K562 (cell line): ENCODE measurements around the gene ABCF2. TPM values are rescaled to one million over a fixed set of nuclear protein-coding genes. Genes with fewer than 3 reads are reported as not detected.

ENCODE experiments used
- ATF7 ChIP-seq: fragments of 450-650 bp; IDR thresholded peaks from 2 replicates; pipeline ENCODE4 v1.7.1; 2014; ENCODE audit warnings: mild to moderate bottlenecking, moderate library complexity
- CXXC5 ChIP-seq: fragments of 250-450 bp; sonication (Bioruptor Pico); IDR thresholded peaks from 2 replicates; pipeline ENCODE4 v1.8.0; 2022; ENCODE audit warnings: inconsistent platforms, mild to moderate bottlenecking, moderate library complexity
- ELF4 ChIP-seq: fragments of 450-650 bp; formaldehyde crosslinking; IDR thresholded peaks from 2 replicates; pipeline ENCODE4 v1.4.0; 2022; ENCODE audit warnings: missing genetic modification characterization
- FOXP1 ChIP-seq: sonication (generic); formaldehyde crosslinking; IDR thresholded peaks from 2 replicates; pipeline ENCODE4 v1.8.0; 2022; ENCODE audit warnings: mild to moderate bottlenecking, missing genetic modification reagents
- HLTF ChIP-seq: fragments of 450-650 bp; IDR thresholded peaks from 2 replicates; pipeline ENCODE4 v1.6.1; 2016
- HMGN3 ChIP-seq: IDR thresholded peaks from 2 replicates; pipeline ENCODE4 v1.6.1; 2011; ENCODE audit warnings: borderline replicate concordance, low read depth, mild to moderate bottlenecking, mixed read lengths, low read length; ENCODE audit not compliant: insufficient read length; ENCODE audit errors: extremely low read depth
- NEUROD1 ChIP-seq: fragments of 150-350 bp; IDR thresholded peaks from 2 replicates; pipeline ENCODE4 v1.6.1; 2014; ENCODE audit warnings: borderline replicate concordance, low read length, low read depth; ENCODE audit not compliant: partially characterized antibody
- NR2C2 ChIP-seq, 2 experiments: fragments of 200-800 bp in 1 of 2; sonication (Bioruptor generic) in 1 of 2; sonication (generic) in 1 of 2; formaldehyde crosslinking in 1 of 2; IDR thresholded peaks; 2 replicates each; pipeline versions ENCODE4 v1.6.1 to v1.8.0; 2016 to 2022; ENCODE audit warnings: mild to moderate bottlenecking in 1 of 2, missing compliant biosample characterization in 1 of 2, missing genetic modification characterization in 1 of 2, missing genetic modification reagents in 1 of 2
- PCBP1 ChIP-seq: fragments of 200-400 bp; formaldehyde crosslinking; IDR thresholded peaks from 2 replicates; pipeline ENCODE4 v1.6.1; 2018; ENCODE audit warnings: mild to moderate bottlenecking, low read depth, low read length; ENCODE audit not compliant: poor library complexity, severe bottlenecking
- RB1 ChIP-seq: fragments of 450-650 bp; IDR thresholded peaks from 2 replicates; pipeline ENCODE4 v1.6.1; 2017; ENCODE audit warnings: low read depth, mild to moderate bottlenecking
- RFX1 ChIP-seq: fragments of 450-650 bp; IDR thresholded peaks from 2 replicates; pipeline ENCODE4 v1.6.1; 2016; ENCODE audit warnings: mild to moderate bottlenecking, moderate library complexity
- RFX5 ChIP-seq: IDR thresholded peaks from 2 replicates; pipeline ENCODE4 v1.6.1; 2011; ENCODE audit warnings: low read depth, mild to moderate bottlenecking, improper control_type of control experiment, low read length
- TFAP4 ChIP-seq: sonication (generic); formaldehyde crosslinking; IDR thresholded peaks from 2 replicates; pipeline ENCODE4 v1.8.0; 2022; ENCODE audit warnings: missing genetic modification reagents, mild to moderate bottlenecking, moderate library complexity, borderline replicate concordance
- TRIM24 ChIP-seq, 2 experiments: fragments of 450-650 bp; IDR thresholded peaks; 2 replicates each; pipeline ENCODE4 v1.6.1; 2016
- XRCC5 ChIP-seq: fragments of 200-400 bp; formaldehyde crosslinking; IDR thresholded peaks from 2 replicates; pipeline ENCODE4 v1.6.1; 2017; ENCODE audit warnings: low read depth, mild to moderate bottlenecking, low read length
- ZBTB11 ChIP-seq, 3 experiments: fragments of 200-800 bp in 1 of 3; fragments of 250-450 bp in 1 of 3; fragments of 450-650 bp in 1 of 3; sonication (Bioruptor Pico) in 1 of 3; sonication (Bioruptor generic) in 1 of 3; formaldehyde crosslinking in 1 of 3; IDR thresholded peaks; 2 replicates each; pipeline versions ENCODE4 v1.6.1 to v1.8.0; 2016 to 2022; ENCODE audit warnings: mild to moderate bottlenecking in 2 of 3, missing genetic modification characterization in 2 of 3, missing compliant biosample characterization in 1 of 3, moderate library complexity in 1 of 3
- ZFP36 ChIP-seq: fragments of 150-350 bp; IDR thresholded peaks from 2 replicates; pipeline ENCODE4 v1.6.1; 2018; ENCODE audit warnings: low read length, low read depth; ENCODE audit not compliant: partially characterized antibody
- ZNF263 ChIP-seq: sonication (generic); formaldehyde crosslinking; IDR thresholded peaks from 2 replicates; pipeline ENCODE4 v1.8.0; 2022; ENCODE audit warnings: mild to moderate bottlenecking, missing genetic modification reagents, borderline replicate concordance
- polyA plus RNA-seq, 8 experiments: library from polyadenylated mRNA; depleted of rRNA in 4 of 8; stranded (reverse) in 5 of 8; unstranded in 3 of 8; fragments of >200 nt; fragmentation: Nextera tagmentation in 2 of 8; fragmentation: Illumina TruSeq in 1 of 8; extraction: Ambion mirVana in 2 of 8; extraction: Trizol in 1 of 8; gene quantifications; 2 replicates each; pipeline versions ENCODE4 v1.2.1 to v1.2.3, GENCODE V29; 2011 to 2014; ENCODE audit warnings: inconsistent platforms in 1 of 8, missing spikeins in 1 of 8
- total RNA-seq, 7 experiments: library from RNA; depleted of rRNA in 6 of 7; stranded (reverse); fragments of >200 nt in 6 of 7; fragmentation: Illumina TruSeq in 2 of 7; extraction: Trizol in 2 of 7; gene quantifications; 2 replicates each; pipeline versions ENCODE4 v1.2.1 to v1.2.3, GENCODE V29; 2011 to 2021; ENCODE audit warnings: low replicate concordance in 1 of 7
- TF ChIP-seq, protein P1 (sequence below), 2 experiments: fragments of 450-650 bp; IDR thresholded peaks; 2 replicates each; pipeline ENCODE4 v1.6.1; 2016
- TF ChIP-seq, protein P2 (sequence below): fragments of 450-650 bp; IDR thresholded peaks from 2 replicates; pipeline ENCODE4 v1.6.1; 2016; ENCODE audit warnings: antibody characterized with exemption

The ABCF2 gene
- total and polyA plus RNA-seq, 9 of the 15 experiments (the other 6 are each of a cell fraction or from before 2014, with no cell fraction given), result 62.1 to 224 (median 113) TPM

DNA sequence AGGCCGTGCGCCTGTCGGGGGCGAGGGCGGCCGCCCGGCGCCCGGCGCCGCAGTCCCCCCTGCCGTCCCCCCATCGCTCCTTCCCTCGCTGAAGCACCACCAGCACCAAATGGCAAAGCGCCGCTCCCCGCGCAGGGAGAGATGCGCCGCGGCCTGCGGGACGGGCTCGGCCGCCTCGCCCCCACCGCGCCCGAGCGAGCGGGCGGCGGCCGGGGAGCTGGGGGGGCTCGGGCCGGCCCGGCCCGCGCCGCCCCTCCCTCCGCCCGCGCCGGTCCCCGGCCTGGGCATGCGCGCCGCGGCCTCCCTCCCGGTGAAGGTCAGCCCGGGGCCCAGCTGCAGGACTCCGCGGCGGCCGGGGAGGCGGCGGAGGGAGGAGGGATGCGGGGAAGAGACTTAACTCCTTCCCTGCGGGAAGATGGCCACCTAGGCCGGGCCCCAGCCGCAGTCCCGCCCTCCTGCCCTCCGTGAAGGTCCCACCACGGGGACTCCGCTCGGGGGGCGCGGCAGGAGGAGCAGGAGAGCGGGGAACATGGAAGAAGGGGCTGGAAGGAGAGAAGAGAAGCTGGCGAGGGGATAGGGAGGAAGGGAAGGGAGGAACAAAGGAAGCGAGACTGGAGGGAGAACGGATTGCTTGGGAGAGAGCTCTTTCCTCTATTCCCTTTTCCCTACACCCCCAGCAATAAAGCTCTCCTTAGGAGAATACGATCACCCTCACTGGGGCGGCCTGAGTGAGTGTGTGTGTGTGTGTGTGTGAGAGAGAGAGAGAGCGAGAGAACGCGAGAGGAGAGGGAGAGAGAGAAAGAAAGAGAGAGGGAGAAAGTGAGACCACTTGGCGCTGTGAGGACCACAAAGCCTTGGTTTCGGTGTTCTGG, 24.9 kb upstream of the ABCF2 start (continued):
- no peak for TF ChIP-seq ZBTB11 (CRISPR knock-in tag; IDR thresholded peaks at IDR 0.05)
- no peak for TF ChIP-seq XRCC5
- TF ChIP-seq FOXP1, result no peak
- TF ChIP-seq TRIM24 (IDR thresholded peaks at IDR 0.05), result no peak
- TF ChIP-seq CXXC5 (CRISPR knock-in tag), result peak; percentile 81
- TF ChIP-seq, protein P1, sequence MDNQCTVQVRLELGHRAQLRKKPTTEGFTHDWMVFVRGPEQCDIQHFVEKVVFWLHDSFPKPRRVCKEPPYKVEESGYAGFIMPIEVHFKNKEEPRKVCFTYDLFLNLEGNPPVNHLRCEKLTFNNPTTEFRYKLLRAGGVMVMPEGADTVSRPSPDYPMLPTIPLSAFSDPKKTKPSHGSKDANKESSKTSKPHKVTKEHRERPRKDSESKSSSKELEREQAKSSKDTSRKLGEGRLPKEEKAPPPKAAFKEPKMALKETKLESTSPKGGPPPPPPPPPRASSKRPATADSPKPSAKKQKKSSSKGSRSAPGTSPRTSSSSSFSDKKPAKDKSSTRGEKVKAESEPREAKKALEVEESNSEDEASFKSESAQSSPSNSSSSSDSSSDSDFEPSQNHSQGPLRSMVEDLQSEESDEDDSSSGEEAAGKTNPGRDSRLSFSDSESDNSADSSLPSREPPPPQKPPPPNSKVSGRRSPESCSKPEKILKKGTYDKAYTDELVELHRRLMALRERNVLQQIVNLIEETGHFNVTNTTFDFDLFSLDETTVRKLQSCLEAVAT (IDR thresholded peaks at IDR 0.05), result no peak
- no peak for TF ChIP-seq HLTF
- TF ChIP-seq ELF4, result no peak
- TF ChIP-seq ZNF263 (CRISPR knock-in tag), result peak; percentile 96
- TF ChIP-seq NR2C2 (CRISPR knock-in tag; IDR thresholded peaks at IDR 0.05), result no peak
- TF ChIP-seq NR2C2 (tag; IDR thresholded peaks at IDR 0.05), result peak; percentile 22; the same call in 1 of the 2 replicates
- TF ChIP-seq NEUROD1, result peak; percentile 75
- TF ChIP-seq ATF7, result no peak
- TF ChIP-seq ZFP36, result no peak
- TF ChIP-seq PCBP1, result peak; percentile 47
- TF ChIP-seq HMGN3, result peak; percentile 15
- TF ChIP-seq, protein P2, sequence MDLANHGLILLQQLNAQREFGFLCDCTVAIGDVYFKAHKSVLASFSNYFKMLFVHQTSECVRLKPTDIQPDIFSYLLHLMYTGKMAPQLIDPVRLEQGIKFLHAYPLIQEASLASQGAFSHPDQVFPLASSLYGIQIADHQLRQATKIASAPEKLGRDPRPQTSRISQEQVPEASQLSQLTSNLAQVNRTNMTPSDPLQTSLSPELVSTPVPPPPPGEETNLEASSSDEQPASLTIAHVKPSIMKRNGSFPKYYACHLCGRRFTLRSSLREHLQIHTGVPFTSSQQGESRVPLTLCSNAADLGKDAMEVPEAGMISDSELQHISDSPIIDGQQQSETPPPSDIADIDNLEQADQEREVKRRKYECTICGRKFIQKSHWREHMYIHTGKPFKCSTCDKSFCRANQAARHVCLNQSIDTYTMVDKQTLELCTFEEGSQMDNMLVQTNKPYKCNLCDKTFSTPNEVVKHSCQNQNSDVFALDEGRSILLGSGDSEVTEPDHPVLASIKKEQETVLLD, result peak; percentile 51; the same call in 1 of the 2 replicates
- TF ChIP-seq RFX5, result no peak
- peak; percentile 73; the same call in 1 of the 2 replicates for TF ChIP-seq TFAP4 (CRISPR knock-in tag)
- peak; percentile 55 for TF ChIP-seq RB1
- no peak for TF ChIP-seq RFX1
